Body of pancreas (tissue), 4 donors: ENCODE data around the gene CLSTN2.

Experiments used
- POLR2A ChIP-seq, 3 donors: fragments of 450-650 bp; IDR thresholded peaks; one replicate each; pipeline ENCODE4 v1.6.1; 2016; ENCODE audit warnings: antibody characterized with exemption in 3 of 3, mild to moderate bottlenecking in 2 of 3
- TF ChIP-seq, protein P1 (sequence below), 7 experiments: fragments of 450-650 bp in 4 of 7; fragments of 200-600 bp in 3 of 7; sonication (generic) in 3 of 7; IDR thresholded peaks; one replicate each; pipeline ENCODE4 v1.5.1; 2016 to 2019; ENCODE audit warnings: antibody characterized with exemption in 7 of 7

DNA sequence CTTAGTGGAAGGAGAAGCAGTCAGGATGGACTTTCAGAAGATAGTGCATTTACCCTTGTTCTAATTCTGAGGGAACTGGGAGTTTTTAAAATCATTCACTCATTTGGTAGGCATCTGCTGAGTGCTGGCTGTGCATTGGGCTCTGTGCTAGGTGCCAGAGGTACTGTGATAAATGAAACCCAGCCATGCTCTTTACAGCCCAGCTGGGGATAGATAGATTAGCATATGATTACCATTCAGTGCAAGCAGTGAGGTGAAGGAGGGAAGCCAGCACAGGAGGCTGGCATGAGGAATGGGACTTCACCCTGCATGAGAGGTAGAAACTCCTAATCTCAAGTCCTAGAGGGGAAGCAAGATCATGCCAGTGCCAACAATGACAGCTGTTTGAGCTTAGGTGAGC lies 381.0 kb downstream of the CLSTN2 start:
- TF ChIP-seq POLR2A (IDR thresholded peaks at IDR 0.05), result no peak
- TF ChIP-seq, protein P1, sequence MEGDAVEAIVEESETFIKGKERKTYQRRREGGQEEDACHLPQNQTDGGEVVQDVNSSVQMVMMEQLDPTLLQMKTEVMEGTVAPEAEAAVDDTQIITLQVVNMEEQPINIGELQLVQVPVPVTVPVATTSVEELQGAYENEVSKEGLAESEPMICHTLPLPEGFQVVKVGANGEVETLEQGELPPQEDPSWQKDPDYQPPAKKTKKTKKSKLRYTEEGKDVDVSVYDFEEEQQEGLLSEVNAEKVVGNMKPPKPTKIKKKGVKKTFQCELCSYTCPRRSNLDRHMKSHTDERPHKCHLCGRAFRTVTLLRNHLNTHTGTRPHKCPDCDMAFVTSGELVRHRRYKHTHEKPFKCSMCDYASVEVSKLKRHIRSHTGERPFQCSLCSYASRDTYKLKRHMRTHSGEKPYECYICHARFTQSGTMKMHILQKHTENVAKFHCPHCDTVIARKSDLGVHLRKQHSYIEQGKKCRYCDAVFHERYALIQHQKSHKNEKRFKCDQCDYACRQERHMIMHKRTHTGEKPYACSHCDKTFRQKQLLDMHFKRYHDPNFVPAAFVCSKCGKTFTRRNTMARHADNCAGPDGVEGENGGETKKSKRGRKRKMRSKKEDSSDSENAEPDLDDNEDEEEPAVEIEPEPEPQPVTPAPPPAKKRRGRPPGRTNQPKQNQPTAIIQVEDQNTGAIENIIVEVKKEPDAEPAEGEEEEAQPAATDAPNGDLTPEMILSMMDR (IDR thresholded peaks at IDR 0.05), result no peak
